Esophagus squamous epithelium (tissue), 5 donors: ENCODE results near the gene GLTP. TPM values are rescaled to one million over a fixed set of nuclear protein-coding genes. Genes with fewer than 3 reads are reported as not detected.

Source experiments
- DNase-seq: peaks from one replicate; lab custom pipeline; 2025; lab: John Stamatoyannopoulos, UW
- H3K27ac ChIP-seq, 4 donors: fragments of 200-600 bp; sonication (generic); one replicate each; pipeline ENCODE4 v1.5.1; 2016 to 2019; ENCODE audit warnings: mild to moderate bottlenecking in 1 of 4
- H3K27me3 ChIP-seq, 4 donors: fragments of 200-600 bp; sonication (generic); 1 replicate in 3 of 4; 2 replicates in 1 of 4; pipeline versions ENCODE4 v1.5.1 to v1.6.0; 2017 to 2021; ENCODE audit warnings: antibody characterized with exemption in 1 of 4
- H3K36me3 ChIP-seq, 3 donors: fragments of 200-600 bp; sonication (generic); one replicate each; pipeline ENCODE4 v1.5.1; 2016 to 2019
- H3K4me1 ChIP-seq, 3 donors: fragments of 200-600 bp; sonication (generic); one replicate each; pipeline ENCODE4 v1.5.1; 2017 to 2019
- H3K4me3 ChIP-seq, 4 donors: fragments of 200-600 bp; sonication (generic); 1 replicate in 3 of 4; 2 replicates in 1 of 4; pipeline ENCODE4 v1.5.1; 2016 to 2019; ENCODE audit warnings: mild to moderate bottlenecking in 2 of 4, moderate library complexity in 1 of 4
- H3K9me3 ChIP-seq, 3 donors: fragments of 200-600 bp; sonication (generic); one replicate each; pipeline ENCODE4 v1.5.1; 2016 to 2019
- CTCF ChIP-seq, 6 experiments: fragments of 450-650 bp in 4 of 6; fragments of 200-600 bp in 2 of 6; sonication (generic) in 2 of 6; IDR thresholded peaks; one replicate each; pipeline ENCODE4 v1.5.1; 2016 to 2019; ENCODE audit warnings: antibody characterized with exemption in 6 of 6, mild to moderate bottlenecking in 4 of 6, moderate library complexity in 4 of 6
- POLR2A ChIP-seq, 4 donors: fragments of 450-650 bp; IDR thresholded peaks; one replicate each; pipeline ENCODE4 v1.6.1; 2017; ENCODE audit warnings: antibody characterized with exemption in 4 of 4, mild to moderate bottlenecking in 4 of 4, moderate library complexity in 3 of 4
- WGBS, 2 donors: methylation state at CpG; one replicate each; pipeline ENCODE4 v1.1.5; 2018; 5-methylcytosine and 5-hydroxymethylcytosine counted together
- intact Hi-C: fragments of 100-400 bp; cut with DNase I; formaldehyde crosslinking; loops from one replicate; pipeline ENCODE4 v1.15.0; 2022
- total RNA-seq, 4 donors: library from RNA; depleted of rRNA; stranded (reverse); fragments of >200 nt; gene quantifications; one replicate each; pipeline ENCODE4 v1.1.0, GENCODE V29; 2016
- donor health status: DM: yes; HTN: yes; CAD: no.

GLTP gene
- total RNA-seq, 4 donors from 2014 or later = 315 to 901 (median 457) TPM

- no peaks in the 10 kb centered on the region for H3K9me3 ChIP-seq
- no peaks in the 10 kb centered on the region for H3K36me3 ChIP-seq
- WGBS, 2 donors = 77 to 86% methylated on average over 5 of the region's 5 CpGs
- intact Hi-C loops = no loop called here
- no peak overlapping the region for H3K4me3 ChIP-seq
- H3K4me1 ChIP-seq = peaks cover 6 to 36% (median 7%) of the 10 kb centered on the region in 3 donors
- no peaks in the 10 kb centered on the region for H3K27me3 ChIP-seq
- no peak for DNase-seq
- no peak overlapping the region for H3K27ac ChIP-seq
- no peak for TF ChIP-seq CTCF (IDR thresholded peaks at IDR 0.05)
- no peak for TF ChIP-seq POLR2A (IDR thresholded peaks at IDR 0.05)
Observed at GRCh38 chr12:109842021-109842420, 38.3 kb downstream of the GLTP start.

- intact Hi-C loops = no loop called here
- TF ChIP-seq CTCF (IDR thresholded peaks at IDR 0.05) (no peak), POLR2A (IDR thresholded peaks at IDR 0.05) (no peak)
- Histone ChIP-seq H3K27me3 (no peaks in the 10 kb centered on the region), H3K36me3 (no peaks in the 10 kb centered on the region), H3K4me3 (no peak overlapping the region), H3K4me1 (peaks cover 6 to 36% (median 7%) of the 10 kb centered on the region in 3 donors), H3K9me3 (no peaks in the 10 kb centered on the region), H3K27ac (no peak overlapping the region)
- DNase-seq = no peak
- WGBS, 2 donors = 73 to 82% methylated on average over 5 to 7 of the region's 9 CpGs
Observed at GRCh38 chr12:109841356-109841755, 39.0 kb downstream of the GLTP start.

- Histone ChIP-seq H3K36me3 (no peaks in the 10 kb centered on the region), H3K4me1 (peaks cover 5 to 29% (median 6%) of the 10 kb centered on the region in 3 donors), H3K27me3 (no peaks in the 10 kb centered on the region), H3K27ac (no peak overlapping the region), H3K4me3 (no peak overlapping the region), H3K9me3 (no peaks in the 10 kb centered on the region)
- no peak for DNase-seq
- 61 to 71% methylated on average over 4 to 5 of the region's 7 CpGs for WGBS, 2 donors
- intact Hi-C loops = no loop called here
- TF ChIP-seq POLR2A (IDR thresholded peaks at IDR 0.05) (no peak), CTCF (IDR thresholded peaks at IDR 0.05) (no peak)
Observed at GRCh38 chr12:109840305-109841074, 39.9 kb downstream of the GLTP start.

- intact Hi-C loops = no loop called here
- Histone ChIP-seq H3K4me1 (peaks cover 0 to 20% (median 0%) of the 10 kb centered on the region in 3 donors), H3K9me3 (no peaks in the 10 kb centered on the region), H3K27me3 (no peaks in the 10 kb centered on the region), H3K36me3 (no peaks in the 10 kb centered on the region), H3K4me3 (no peak overlapping the region), H3K27ac (peak overlapping the region in 1 of 4 donors; percentile 13)
- no peak for DNase-seq
- WGBS, 2 donors = 52 to 62% methylated on average over 5 to 6 of the region's 6 CpGs
- TF ChIP-seq POLR2A (IDR thresholded peaks at IDR 0.05) (no peak), CTCF (IDR thresholded peaks at IDR 0.05) (no peak)
Observed at GRCh38 chr12:109839444-109839843, 40.9 kb downstream of the GLTP start.

GRCh38 chr12:109836916-109837315 is 43.4 kb downstream of the GLTP start:
- no peak overlapping the region for H3K4me3 ChIP-seq
- 13 to 27% methylated on average over 2 to 3 of the region's 3 CpGs for WGBS, 2 donors
- no peaks in the 10 kb centered on the region for H3K9me3 ChIP-seq
- peaks cover 0 to 38% (median 12%) of the 10 kb centered on the region in 3 donors for H3K4me1 ChIP-seq
- TF ChIP-seq POLR2A (IDR thresholded peaks at IDR 0.05) (no peak), CTCF (IDR thresholded peaks at IDR 0.05) (no peak)
- H3K27me3 ChIP-seq = peaks cover 0 to 19% (median 0%) of the 10 kb centered on the region in 4 donors
- intact Hi-C loops = no loop called here
- no peak for DNase-seq
- no peaks in the 10 kb centered on the region for H3K36me3 ChIP-seq
- no peak overlapping the region for H3K27ac ChIP-seq
